ENCODE results near the gene EXOC3L1.

- no peak for TF ChIP-seq EP300 (IDR thresholded peaks at IDR 0.05)
- TF ChIP-seq POLR2A (IDR thresholded peaks at IDR 0.05): no peak
- TF ChIP-seq CTCF (IDR thresholded peaks at IDR 0.05): peak; percentile 52 to 88 (median 72)
Measured at GRCh38 chr16:67198238-67198734, 8.3 kb upstream of the EXOC3L1 start.
